Measurements from ENCODE around the gene ZNF569. TPM values are rescaled to one million over a fixed set of nuclear protein-coding genes. Genes with fewer than 3 reads are reported as not detected.

The ZNF569 gene
- total and polyA plus RNA-seq, 2 of the 13 experiments (the other 11 are each of a cell fraction or from before 2014, with no cell fraction given): 1.4 to 5.7 TPM

GRCh38 chr19:37513397-37513796 lies 46.2 kb upstream of the ZNF569 start:
- DNase-seq (ENCODE audit: low spot score) (no peak), ATAC-seq (no peak), FAIRE-seq (no peak)
- H3K9ac ChIP-seq (ENCODE audit: insufficient read depth, low read depth, low read length): no peak overlapping the region
- H3K27ac ChIP-seq (ENCODE audit: extremely low read length, insufficient read depth, low read length): no peak overlapping the region
- H3K27me3 ChIP-seq (ENCODE audit: control insufficient read depth in 1 of 2, insufficient read depth in 2 of 2, low read length in 2 of 2): no peaks in the 10 kb centered on the region
- intact Hi-C loops (cut with micrococcal nuclease; ENCODE audit: unreplicated experiment): no loop called here
- H3K4me3 ChIP-seq (replicated peaks in 1 of 3; ENCODE audit: insufficient read depth in 1 of 3, low read depth in 2 of 3, low read length in 3 of 3): no peak overlapping the region
- ChIA-PET POLR2A (no interaction called here), CTCF (ENCODE audit: low intra/inter-chr PET ratio, low total read pairs) (no interaction called here)
- H3K79me2 ChIP-seq (ENCODE audit: insufficient read depth, low read length): no peaks in the 10 kb centered on the region
- no peaks in the 10 kb centered on the region for H3K36me3 ChIP-seq (replicated peaks in 1 of 2; ENCODE audit: control insufficient read depth in 1 of 2, insufficient read depth in 2 of 2, low read length in 2 of 2)
- H3K4me1 ChIP-seq (ENCODE audit: insufficient read depth, low read length): no peaks in the 10 kb centered on the region
- 53% methylated on average over 2 of the region's 2 CpGs for WGBS (ENCODE audit: low lambda C conversion rate)
- H2AFZ ChIP-seq (ENCODE audit: low read length): no peak overlapping the region
- in situ Hi-C loops (cut with HindIII; ENCODE audit: extremely low pct_ligation_motif_present, low pct_unique_long_range_greater_than_20kb): no loop called here
- peaks cover 78% of the 10 kb centered on the region for H3K9me3 ChIP-seq (ENCODE audit: low read length)
- H4K20me1 ChIP-seq (ENCODE audit: insufficient read depth, low read length): no peaks in the 10 kb centered on the region
- no TSS peak for BruUV-seq (replicated peaks)
- H3K4me2 ChIP-seq (ENCODE audit: low read depth, low read length): no peak overlapping the region
- no peak for TF ChIP-seq ZNF276 (CRISPR knock-in tag; IDR thresholded peaks at IDR 0.05; ENCODE audit: low read depth)
- no peak for TF ChIP-seq FOSL2 (CRISPR knock-in tag; IDR thresholded peaks at IDR 0.05)
- no peak for TF ChIP-seq ZHX2 (IDR thresholded peaks at IDR 0.05; ENCODE audit: low read depth)
- no peak for TF ChIP-seq ZHX2 (CRISPR knock-in tag; IDR thresholded peaks at IDR 0.05; ENCODE audit: borderline replicate concordance)
- no peak for TF ChIP-seq TARDBP (CRISPR knock-in tag; IDR thresholded peaks at IDR 0.05)
- TF ChIP-seq REXO4 (CRISPR knock-in tag; IDR thresholded peaks at IDR 0.05; ENCODE audit: borderline replicate concordance): no peak
- no peak for TF ChIP-seq KLF16 (CRISPR knock-in tag; IDR thresholded peaks at IDR 0.05)
- no peak for TF ChIP-seq ZSCAN9 (CRISPR knock-in tag; IDR thresholded peaks at IDR 0.05; ENCODE audit: borderline replicate concordance)
- TF ChIP-seq ZFAT (CRISPR knock-in tag; conservative IDR thresholded peaks at IDR 0.05): no peak
- TF ChIP-seq ZNF441 (CRISPR knock-in tag; IDR thresholded peaks at IDR 0.05; ENCODE audit: borderline replicate concordance): no peak
- no peak for TF ChIP-seq ZNF761 (CRISPR knock-in tag; conservative IDR thresholded peaks at IDR 0.05)
- no peak for TF ChIP-seq REST (IDR thresholded peaks at IDR 0.05; ENCODE audit: borderline replicate concordance in 1 of 2, low read depth in 1 of 2, low read length in 2 of 2)
- no peak for TF ChIP-seq CEBPG (CRISPR knock-in tag; IDR thresholded peaks at IDR 0.05)

Data from HepG2 (cell line).